Brain microvascular endothelial cell (primary cell): ENCODE measurements around the gene TRMT1.

Experiments
- DNase-seq: peaks from one replicate; pipeline ENCODE4 v3.0.0-alpha.2; 2020
- H3K27ac ChIP-seq: fragments of 250-450 bp; sonication (Bioruptor Pico); 2 replicates; pipeline ENCODE4 v1.5.1; 2020; ENCODE audit warnings: mild to moderate bottlenecking, moderate library complexity
- H3K27me3 ChIP-seq: fragments of 250-450 bp; sonication (Bioruptor Pico); replicated peaks from 2 replicates; pipeline ENCODE4 v1.5.1; 2020; ENCODE audit warnings: mild to moderate bottlenecking
- H3K36me3 ChIP-seq: fragments of 250-450 bp; sonication (Bioruptor Pico); replicated peaks from 2 replicates; pipeline ENCODE4 v1.5.1; 2020; ENCODE audit warnings: mild to moderate bottlenecking
- H3K4me3 ChIP-seq: 2 replicates; pipeline ENCODE4 v1.5.1; 2011; ENCODE audit warnings: low read depth, mild to moderate bottlenecking, control low read depth, low read length, moderate library complexity
- in situ Hi-C: cut with HindIII; loops from 2 replicates; pipeline ENCODE4 v1.10.0; 2017; ENCODE audit warnings: low sequenced_read_pairs, low pct_ligation_motif_present
- TF ChIP-seq, protein P1 (sequence below): IDR thresholded peaks from 2 replicates; pipeline ENCODE4 v1.5.1; 2011; ENCODE audit warnings: low read depth, mild to moderate bottlenecking, moderate library complexity, low read length, control low read depth, inconsistent platforms; ENCODE audit errors: missing control alignments

TRMT1 gene

DNA sequence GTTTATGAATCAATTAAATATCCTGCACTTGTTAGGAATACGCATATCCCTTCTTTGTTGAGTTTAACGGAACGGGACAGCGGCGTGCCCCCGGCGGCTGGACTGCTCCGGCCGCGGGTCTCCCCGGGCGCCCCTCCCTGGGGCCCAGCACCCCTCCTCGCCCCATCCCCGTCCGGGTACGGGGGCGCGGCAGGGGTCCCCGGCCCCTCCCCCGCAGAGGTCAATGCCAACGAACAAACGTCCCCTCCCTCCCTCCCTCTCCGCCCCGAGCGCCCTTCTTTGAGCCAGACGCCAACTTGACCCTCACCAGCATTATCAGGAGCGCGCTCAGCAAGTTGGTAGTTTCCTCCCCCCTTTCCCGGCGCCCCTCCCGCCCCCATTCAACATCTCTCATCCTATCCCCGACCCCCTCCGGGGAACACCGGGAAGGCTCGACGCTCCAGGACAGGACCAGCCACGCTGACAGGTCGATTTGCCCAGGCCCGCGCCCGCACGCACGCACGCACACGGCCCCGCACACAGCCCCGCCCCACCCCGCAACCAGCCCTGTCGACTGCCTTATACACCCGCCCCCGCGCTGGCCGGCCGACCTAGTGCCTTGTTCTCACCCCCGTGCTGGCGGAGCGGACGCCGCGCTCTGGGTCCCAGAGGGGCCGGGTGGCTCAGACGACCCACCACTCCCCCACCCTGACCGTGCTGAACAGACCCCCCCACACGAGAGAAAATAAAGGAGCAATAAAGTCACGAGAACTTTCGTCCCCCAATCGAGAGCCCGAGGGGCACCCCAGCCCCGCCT is 18.9 kb downstream of the TRMT1 start:
- no peak overlapping the region for H3K27ac ChIP-seq
- H3K4me3 ChIP-seq = no peak overlapping the region

DNA sequence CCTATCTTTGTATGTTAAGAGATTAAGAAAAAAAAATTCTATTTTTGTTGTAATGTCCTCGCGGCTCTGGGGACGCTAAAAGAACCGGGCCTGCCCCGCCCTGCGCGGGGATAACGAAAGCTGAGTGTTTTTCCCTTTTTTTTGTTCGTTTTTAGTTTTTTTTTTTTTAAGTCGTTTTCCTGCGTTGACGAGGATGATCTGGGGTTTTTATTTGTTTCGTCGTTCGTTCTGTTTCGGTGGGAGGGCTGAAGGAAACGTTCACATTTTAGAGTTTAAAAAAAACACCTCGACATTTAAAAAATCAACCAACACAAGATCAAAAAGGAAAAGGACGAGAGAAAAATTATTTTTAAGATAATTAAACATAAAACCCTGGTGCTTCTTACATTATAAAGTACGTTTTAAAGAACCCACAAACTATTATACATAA is 19.5 kb downstream of the TRMT1 start:
- Histone ChIP-seq H3K36me3 (no peaks in the 10 kb centered on the region), H3K27me3 (no peaks in the 10 kb centered on the region), H3K4me3 (no peak overlapping the region), H3K27ac (no peak overlapping the region)
- no peak for DNase-seq
- TF ChIP-seq, protein P1, sequence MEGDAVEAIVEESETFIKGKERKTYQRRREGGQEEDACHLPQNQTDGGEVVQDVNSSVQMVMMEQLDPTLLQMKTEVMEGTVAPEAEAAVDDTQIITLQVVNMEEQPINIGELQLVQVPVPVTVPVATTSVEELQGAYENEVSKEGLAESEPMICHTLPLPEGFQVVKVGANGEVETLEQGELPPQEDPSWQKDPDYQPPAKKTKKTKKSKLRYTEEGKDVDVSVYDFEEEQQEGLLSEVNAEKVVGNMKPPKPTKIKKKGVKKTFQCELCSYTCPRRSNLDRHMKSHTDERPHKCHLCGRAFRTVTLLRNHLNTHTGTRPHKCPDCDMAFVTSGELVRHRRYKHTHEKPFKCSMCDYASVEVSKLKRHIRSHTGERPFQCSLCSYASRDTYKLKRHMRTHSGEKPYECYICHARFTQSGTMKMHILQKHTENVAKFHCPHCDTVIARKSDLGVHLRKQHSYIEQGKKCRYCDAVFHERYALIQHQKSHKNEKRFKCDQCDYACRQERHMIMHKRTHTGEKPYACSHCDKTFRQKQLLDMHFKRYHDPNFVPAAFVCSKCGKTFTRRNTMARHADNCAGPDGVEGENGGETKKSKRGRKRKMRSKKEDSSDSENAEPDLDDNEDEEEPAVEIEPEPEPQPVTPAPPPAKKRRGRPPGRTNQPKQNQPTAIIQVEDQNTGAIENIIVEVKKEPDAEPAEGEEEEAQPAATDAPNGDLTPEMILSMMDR = no peak
- in situ Hi-C loops = no loop called here

More for the DNA sequence above, 18.9 kb downstream of the TRMT1 start:
- Histone ChIP-seq H3K36me3 (no peaks in the 10 kb centered on the region), H3K27me3 (no peaks in the 10 kb centered on the region)
- in situ Hi-C loops = no loop called here
- TF ChIP-seq, protein P1 = no peak
- DNase-seq = no peak

DNA sequence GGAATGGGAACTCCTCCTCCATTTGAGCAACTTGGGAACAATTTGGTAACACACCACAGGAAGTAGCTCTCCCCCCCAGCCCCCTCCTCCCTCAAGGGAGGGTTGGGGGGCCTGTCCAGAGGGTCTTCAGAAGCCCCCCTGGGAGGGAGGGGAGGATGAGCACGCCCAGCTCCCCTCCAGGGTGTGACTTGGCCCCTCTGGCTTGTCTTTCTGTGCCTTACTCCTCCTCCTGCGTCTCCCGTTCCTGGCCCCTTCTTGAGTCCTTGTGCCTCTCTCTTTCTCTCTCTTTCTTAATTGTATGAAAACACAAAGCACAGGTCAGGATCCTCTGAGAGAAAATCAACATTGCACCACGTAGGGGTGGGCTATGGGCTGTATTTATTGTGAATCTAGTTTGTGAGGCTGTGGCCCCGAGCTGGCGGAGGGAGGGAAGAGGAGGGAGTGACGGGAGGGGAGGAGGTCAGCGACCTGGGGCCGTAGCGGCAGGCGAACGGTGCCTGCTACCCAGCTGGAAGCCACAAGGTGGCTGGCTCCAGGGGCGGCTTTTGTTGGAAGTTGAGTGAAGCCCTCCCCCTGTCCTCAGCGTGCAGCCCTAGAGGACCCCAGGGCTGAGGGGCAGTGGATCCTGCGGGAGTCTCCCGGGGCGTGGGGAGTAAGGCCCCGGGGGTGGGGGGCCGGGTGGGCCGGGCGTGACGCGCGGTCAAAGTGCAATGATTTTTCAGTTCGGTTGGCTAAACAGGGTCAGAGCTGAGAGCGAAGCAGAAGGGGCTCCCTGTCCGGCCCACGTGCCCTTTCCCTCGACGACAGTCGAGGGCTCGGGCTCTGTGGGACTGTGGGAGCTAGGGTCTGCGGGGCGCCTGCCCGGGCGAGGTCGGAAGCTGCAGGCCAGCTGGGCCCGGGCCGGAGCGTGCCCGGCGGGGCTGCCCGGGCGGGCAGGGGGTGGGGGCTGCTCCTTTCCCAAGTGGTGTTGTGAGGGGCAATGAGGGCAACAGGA is 20.3 kb downstream of the TRMT1 start:
- H3K27me3 ChIP-seq = no peaks in the 10 kb centered on the region
- TF ChIP-seq, protein P1 = peak; percentile 42
- no peak overlapping the region for H3K27ac ChIP-seq
- H3K36me3 ChIP-seq = no peaks in the 10 kb centered on the region
- in situ Hi-C loops = no loop called here
- DNase-seq = no peak
- H3K4me3 ChIP-seq = no peak overlapping the region

DNA sequence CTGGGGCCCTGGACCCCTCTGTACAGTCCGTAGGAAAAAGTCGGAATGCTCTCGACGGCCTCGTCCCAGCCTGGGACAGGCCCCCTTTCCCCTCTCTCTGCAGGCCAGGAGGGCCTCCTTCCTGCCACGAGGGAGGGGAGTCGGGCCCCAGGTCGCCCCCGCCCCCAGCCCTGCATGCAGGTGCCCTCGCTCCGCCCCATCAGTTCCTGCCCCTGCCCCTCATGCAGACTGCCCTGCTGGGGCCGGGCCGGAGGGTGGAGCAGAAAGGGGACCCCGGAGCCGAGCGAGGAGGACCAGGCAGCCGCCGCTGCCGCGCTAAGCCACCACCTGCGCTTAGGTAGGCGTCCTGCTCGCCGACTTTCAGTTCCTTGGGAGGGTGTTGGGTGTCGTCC is 21.2 kb downstream of the TRMT1 start:
- H3K36me3 ChIP-seq = no peaks in the 10 kb centered on the region
- H3K4me3 ChIP-seq = no peak overlapping the region
- in situ Hi-C loops = no loop called here
- H3K27me3 ChIP-seq = no peaks in the 10 kb centered on the region
- H3K27ac ChIP-seq = no peak overlapping the region
- TF ChIP-seq, protein P1 = no peak
- no peak for DNase-seq

DNA sequence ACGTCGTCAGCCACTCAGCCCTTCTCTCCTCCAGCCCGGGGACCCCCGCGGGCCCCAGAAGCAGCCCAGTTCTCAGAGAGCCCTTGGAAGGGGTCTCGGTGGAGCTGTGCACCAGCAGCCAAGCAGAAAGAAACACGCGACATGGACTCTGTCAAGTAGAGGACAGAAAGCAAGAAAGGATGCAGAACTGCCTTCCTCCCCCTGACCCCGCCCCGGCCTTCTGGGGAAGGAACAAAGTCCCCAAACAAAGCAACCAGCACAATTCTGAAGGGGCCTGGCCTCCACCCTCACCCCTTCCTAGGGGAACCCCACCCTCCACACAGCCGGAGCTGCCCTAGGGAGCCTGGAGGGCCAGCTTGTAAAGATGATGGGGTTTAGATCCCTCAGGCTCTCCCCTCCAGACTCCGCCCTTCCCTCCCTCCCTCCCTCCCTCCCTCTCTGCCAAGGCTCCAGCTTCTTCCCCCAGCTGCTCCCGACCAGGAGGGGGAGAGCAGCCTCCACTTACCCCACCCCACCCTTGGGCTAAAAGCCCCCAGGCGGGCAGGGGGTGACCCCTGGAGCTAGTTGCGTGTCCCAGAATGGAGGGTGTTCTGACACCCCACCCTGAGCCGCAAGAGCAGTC is 21.7 kb downstream of the TRMT1 start:
- in situ Hi-C loops = no loop called here
- Histone ChIP-seq H3K27ac (no peak overlapping the region), H3K4me3 (no peak overlapping the region), H3K36me3 (no peaks in the 10 kb centered on the region), H3K27me3 (no peaks in the 10 kb centered on the region)
- TF ChIP-seq, protein P1 = no peak
- no peak for DNase-seq
